GM18873 (cell line): ENCODE data around the gene BIN1.

ENCODE experiments used
- ATAC-seq: cut with Tn5 transposase; IDR thresholded peaks from one replicate; pipeline ENCODE4 v1.9.1; 2021; ENCODE audit warnings: mild to moderate bottlenecking, moderate library complexity, moderate number of reproducible peaks; ENCODE audit not compliant: unreplicated experiment, low FRiP score

The BIN1 gene

DNA sequence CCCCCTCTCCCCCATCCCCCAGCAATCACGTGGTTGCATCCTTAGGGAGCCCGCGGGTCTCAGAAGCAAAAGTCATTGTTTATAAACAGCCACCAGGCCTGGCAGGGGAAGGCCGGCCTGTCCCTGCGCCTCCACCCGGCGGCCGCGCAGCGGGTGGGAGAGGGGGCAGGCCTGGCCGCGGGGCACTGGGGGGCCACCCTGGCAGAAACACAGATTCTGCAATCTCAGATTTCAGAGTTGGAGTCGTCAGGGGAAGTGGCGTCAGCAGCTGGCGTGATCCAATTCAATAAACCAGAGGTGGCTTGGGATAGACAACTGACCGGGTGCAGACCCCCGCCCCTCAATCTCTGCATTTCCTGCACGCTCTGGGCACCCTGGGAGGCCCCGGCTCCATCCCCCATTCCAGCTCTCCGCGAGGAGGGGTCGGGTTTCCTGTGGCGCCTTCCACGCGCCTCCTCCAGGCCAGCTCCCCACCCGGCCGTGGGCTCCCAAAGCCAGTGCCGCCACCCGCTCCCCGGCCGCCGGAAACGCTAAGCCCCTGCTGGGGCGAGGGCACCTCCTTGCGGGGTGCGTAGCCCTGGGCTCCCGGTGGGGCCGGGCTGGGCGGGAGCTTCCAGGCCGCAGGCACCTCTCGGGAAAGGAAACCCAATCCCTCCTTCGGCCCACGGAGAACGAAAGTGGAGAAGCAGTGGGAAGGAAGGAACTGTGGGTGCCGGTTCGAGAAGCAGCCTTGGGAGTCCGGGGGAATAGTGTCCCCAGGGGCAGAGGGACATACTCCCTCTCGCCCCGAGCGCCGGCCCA lies 1.1 kb downstream of the BIN1 start:
- ATAC-seq: no peak

DNA sequence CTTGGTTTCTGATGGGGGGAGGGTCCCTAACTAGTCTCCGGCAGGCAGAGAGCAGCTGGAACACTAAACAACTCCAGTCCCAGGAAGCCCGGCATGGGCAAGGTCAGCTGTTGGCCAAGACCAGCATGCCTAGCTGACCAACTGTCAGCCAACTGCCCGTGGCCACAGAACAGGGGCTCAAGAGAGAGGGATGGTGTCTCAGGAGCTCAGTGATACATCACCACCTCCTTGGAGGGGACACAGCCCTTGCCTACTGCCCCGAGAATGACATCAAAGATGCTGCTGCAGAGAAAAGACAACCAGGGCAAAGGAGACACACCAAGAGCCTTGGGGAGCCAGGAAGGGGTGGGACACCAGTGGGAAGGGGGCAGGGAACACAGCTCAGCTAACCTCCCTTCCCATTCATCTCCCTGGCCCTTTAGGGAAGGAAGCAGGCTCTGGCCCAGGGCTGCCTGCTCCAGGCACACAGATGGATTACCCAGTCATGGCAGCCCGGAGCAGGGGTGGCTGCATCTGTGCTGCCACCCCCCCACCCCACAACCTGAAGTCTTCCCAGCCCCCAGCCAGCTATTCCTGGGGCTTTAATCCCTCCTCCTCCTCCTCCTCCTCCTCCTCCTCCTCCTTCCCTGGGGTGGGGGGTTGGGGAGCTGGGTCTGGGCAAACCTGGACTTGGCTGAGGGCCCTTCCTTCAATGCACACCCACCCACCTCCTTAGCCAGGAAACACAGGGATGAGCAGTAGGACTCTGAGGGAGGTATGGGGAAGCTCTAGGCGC lies 1.9 kb downstream of the BIN1 start:
- ATAC-seq: no peak

DNA sequence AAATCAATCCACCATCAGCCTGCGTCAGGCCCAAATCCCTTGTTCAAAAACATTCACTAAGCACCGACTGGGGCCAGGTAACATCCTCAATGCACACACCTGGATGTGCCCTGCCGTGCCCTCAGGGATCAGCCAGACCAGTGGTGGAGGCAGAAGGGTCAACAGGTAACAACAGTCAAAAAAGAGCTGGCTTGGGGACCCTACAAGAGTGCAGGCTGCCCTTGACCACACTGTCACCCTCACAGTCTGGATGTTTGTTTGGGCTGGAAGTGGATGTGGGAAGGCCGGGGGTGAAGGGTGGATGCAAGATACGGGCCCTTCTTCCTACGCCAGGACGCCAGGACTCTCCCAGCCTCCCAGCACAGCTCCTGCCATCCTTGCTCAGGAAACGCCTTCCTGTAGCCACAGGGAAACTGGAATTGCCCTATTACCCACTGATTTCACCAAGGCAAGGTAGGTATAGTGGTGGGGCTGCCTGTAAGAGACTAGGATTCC lies 2.7 kb downstream of the BIN1 start:
- no peak for ATAC-seq

DNA sequence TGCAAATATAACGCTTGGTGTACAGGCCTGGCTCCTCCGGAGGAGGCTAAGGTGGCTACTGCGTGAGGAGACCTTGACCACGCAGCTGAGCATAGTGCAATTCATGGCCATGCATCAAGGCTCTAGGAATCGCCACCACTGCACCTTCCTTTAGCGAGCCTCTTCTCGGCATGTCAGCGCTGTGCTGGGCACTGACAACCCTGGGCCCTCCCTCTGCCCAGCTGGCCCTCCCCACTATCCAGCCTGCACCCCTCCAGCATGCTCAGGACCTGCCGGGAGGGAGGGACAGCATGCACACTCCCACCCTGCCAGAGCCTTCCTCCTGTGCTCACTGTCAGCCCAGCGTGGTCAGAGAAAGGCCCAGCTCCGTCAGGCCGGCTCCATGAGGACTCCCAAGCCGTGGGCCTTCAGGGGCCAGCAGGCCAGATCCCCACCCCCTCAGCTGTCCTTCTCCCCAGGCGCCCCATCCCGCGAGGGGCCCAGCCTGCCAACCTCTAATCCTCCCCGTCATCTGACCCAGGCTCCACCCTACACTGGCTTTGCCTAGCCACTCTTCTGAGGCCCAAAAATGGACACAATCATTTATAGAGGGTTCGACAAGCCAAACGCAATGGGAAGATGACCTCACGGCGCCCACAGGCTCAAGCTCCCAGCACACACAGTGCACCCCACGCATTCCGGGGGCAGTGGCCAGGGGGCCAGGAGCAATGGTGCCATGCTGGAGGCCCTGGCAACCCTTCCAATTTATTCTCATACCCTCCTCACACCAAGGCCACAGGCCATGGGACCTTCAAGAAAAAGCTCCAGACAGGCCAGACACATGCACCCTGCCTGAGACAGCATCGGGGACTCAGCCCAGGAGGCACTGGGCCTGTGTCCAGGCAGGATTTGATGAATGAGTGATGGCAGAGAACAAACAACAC lies 3.5 kb downstream of the BIN1 start:
- ATAC-seq: no peak

DNA sequence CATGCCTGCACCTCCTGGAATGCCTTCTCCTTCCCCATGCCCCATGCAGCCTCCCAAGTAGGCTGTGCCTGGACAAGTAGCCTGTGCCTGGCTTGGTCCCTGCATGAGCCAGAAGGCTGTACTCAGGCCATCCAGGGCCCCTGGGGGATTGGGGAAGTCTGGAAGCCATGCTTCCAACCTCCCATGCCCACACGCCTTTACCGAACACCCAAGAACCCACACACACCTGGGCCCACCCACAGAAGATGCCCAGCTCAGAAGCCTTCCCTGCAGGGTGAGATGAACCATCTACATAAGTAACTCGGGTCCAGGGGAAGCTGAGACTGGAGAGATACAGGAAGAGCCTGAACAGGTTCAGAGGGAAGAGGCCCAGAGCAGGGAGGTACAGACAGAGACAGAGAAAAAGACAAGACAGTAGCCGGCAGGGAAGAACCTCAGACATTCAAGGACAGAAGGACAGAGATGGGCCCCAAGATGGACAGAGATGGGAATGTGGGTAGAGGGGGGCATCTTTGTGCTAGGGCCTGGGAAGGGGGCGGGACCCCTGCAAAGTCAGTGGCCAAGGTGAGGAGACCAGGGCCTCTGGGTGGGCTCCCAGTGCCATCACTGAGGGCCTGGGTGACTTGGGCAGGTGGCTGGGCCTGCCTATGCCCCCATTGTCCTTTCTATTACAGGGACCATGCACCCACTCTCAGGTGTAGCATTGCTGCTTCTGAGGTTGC lies 4.3 kb downstream of the BIN1 start:
- ATAC-seq: no peak

DNA sequence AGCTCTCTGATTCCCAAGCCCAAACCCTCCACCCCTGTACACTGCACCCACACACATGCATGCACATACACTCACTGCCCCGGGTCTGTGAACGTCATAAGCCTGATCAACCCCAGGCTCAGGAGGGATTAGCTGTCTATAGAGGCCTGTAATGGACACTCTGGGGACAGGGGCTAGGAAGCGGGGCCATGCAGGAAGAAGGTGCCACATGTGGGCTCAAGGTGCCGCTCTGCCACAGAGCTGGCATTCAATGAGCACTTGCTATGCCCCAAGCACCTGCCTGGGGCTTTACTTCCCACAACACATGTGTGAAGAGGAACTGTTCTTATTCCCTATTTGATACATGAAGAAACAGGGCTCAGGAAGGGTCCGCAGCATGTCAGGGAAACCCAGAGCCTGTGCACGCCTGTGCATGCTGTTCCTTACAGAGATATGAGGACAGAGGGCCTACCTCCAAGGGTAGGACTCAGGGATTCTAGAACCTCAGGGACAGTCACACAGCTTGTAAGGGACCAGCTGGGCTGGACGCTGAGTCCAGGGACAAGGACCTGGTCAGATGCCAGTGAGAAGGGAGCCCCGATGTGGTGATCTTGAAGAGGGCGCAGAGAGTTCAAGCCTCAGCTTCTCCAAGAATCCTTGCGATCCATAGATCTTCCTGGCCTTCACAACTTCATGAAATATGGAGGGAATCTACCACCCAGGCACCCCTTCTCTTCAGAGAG lies 5.0 kb downstream of the BIN1 start:
- ATAC-seq: no peak

DNA sequence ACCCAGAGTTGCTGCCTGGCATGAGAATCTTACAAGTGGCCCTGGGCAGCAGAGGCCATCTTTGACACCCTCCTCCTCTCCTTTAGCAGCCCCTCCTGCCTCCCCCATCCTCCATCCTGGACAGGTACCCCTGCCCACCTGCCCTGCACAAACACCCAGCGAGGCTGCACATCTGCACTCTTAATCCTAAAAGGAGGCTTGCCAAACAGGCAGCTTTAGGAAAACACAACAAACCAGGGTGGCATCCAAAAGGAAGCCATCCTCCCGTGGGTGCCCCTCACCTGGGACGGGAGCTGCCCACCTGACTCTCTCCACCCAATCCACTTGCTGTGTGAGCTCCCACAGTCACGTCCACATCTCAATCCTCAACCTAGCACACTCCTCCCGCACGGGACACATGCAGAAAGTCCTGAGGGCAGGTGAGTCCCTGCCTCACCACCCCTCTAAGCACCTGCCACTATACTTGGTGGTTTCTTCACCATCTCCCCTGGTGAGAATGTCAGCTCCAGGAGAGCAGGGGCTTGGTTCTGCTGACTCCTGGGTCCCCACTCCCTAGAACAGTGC lies 5.8 kb downstream of the BIN1 start:
- ATAC-seq: no peak

DNA sequence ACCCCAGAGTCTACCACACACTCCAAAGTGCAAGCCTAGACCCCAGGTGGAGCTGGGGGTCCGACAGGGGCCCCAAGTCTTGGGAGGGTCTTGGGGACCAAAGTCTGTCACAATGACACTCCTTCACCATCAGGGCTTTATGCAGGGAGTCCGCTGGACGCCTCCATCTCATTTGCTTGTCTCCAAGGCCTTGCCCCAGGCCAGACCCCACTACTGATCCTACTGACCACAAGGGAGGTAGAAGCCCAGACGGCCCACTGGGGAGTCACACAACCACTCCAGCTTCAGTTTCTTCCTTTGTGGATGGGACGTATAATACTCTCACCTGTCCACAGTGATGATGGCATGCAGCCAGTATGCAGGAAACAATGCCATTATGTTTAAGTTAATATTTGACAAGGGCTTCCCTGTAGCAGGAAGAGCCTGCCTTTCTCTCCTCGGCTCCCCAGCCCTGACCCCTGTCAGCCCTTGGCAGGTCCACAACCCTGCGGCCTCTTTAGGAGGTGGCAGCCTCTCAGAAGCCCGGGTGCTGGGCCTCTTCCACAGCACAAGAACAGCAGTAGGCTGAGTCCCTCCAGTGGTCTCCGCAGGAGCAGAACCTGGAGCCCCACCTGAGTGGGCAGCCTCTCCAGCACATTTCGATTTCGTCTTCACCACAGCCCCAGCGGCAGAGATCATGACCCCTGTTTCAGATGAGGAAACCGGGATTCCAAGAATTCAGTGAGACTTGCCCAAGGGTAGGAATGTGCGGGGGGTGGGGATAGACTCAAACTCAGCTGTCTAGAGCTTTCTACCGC lies 6.5 kb downstream of the BIN1 start:
- no peak for ATAC-seq

DNA sequence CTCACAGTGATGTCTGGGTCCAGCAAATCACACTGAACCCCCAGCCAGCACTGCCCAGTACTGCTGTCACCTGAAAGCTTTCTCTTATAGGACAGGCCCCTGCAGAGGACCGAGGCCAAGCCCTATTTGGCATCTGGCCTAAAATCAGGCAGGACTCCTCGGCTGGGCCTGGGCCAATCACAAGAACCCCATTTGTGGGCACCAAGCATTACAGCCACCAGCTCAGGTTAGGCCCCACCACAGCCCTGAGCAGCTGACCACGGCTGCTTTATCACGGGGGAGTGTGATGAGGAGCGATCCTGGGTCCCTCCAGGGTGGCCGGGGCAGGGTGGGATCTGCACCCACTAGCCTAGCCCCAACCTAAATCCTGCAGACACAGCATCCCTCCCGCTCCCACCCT lies 8.2 kb downstream of the BIN1 start:
- no peak for ATAC-seq

DNA sequence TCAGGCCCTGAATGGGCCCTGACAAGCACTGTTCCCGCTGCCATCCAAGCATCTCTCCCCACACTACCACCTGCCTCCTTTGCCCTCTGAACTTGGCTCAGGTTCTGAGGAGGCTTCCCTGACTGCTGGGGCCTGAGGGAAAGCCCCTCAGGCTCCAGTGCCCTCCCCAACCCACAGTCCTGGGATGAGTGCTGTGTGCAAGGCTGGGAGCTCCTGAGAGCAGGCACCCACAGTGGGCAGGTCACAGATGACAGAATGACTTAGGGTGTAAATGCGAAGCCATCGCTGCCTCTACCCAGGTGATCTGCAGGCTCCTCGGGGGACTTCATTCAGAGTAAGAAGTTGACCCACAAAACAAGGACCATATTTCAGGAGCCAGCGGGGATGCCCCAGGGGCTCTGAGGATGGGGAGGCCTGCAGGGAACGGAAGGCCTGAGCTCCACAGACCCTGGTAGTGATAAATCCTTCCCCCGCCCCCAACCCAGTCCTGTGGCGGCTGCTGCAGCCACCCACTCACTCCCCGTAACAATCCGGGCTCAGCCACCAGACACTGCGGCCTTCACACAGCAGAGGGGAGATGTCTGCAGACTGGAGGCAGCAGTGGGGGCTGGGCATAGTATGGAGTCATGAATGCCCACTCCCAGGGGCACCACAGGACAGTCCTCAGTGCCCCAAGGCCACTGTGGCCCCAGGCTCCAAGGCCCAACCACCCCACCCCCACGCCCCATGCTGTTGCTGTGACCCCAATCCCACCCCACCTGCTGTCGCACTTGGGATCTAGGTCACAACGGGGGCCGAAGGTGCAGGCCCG lies 8.9 kb downstream of the BIN1 start:
- ATAC-seq: no peak

DNA sequence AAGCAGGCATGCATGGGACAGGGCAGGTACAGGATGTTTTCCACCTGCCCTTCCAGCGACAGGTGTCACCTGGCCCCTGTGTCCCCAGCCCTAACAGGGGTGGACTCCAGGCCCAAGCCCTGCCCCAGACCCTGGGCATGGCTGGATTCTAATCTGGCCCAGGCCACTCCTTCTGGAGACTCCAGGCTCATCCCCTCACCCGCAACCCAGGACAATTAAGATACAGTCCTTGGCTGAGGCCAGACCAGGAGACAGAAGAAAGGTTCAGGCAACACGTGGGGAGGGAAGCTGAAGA lies 9.5 kb downstream of the BIN1 start:
- no peak for ATAC-seq

DNA sequence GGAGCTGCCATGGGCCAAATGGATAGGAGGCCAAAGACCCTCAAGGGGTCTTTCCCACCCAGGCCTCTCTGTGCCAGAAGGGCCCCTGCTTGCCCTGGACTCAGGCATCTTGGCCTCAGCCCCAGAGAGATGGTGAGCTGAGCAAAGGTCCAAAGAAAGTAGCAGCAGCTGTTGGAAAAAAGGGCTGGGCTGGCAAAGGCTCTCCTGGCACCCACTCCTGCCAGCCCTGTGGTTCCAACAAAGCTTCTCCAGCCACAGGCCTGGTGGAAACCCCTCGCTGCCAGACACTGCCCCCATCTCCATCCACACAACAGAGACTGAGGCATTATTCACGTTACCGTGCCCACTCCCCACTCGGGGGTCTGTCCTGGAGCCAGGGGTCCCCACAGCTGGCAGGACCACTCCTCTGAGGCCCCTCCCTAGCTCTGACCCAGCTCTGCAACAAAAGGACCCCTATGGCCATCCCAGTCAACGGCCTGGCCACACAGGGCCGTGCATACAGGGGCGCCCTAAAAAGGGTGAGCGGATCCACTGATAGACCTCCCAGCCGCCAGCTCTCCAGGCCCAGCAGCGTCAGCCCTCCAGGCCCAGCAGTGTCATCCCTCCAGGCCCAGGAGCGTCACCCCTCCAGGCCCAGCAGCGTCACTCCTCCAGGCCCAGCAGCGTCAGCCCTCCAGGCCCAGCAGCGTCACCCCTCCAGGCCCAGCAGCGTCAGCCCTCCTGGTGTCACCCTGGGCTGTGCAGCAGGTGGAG lies 10.1 kb downstream of the BIN1 start:
- ATAC-seq: no peak

DNA sequence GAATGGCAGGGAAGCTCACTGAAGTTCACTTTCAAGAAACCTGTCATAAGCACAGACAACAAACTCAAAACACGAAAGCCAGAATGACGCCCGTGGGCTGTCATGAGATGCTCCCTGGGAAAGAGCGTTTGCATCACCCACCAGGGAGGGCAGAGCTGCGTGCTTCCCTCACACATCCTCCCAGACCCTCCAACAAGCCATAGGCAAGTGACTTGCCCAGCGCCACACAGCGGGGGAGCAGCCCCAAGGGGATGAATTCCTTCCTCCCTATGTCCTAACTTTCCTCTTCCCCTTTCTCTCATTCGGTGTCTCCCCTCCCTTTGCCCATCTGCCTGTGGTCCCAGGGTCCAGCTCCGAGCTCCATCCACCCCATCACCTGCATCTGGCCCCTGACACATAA lies 10.7 kb downstream of the BIN1 start:
- no peak for ATAC-seq

DNA sequence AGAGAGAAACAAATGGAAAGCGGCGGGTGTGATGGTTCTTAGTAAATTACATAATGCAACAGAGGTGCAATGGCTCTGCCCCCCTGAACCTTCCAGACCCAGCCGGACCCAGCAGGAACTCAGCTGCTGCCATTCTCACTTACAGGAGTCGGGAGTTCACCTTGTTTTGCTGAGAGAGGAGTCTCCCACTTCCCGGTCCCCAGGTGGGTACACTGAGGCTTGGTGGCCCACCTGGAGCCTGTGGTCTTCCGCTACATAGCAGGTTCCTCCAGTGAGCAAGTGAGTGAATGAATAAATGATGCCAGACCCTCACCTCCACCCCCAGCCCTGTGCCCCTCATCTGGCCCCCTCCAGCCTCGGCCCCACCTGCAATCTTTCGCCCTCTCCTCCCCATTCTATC lies 11.2 kb downstream of the BIN1 start:
- ATAC-seq: no peak

DNA sequence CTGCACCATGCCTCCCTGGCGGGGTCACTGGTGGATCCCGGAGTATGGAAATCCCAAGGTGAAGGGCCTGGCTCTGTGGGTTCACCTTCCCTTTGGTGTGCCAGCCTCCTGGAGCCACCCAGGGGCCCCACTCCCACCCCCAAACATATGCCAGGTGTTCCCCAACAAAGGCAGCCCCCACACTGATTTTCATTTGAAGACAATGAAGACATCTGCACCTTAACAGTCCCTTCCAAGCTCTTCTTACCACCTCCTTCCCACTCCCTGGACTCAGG lies 11.7 kb downstream of the BIN1 start:
- no peak for ATAC-seq

DNA sequence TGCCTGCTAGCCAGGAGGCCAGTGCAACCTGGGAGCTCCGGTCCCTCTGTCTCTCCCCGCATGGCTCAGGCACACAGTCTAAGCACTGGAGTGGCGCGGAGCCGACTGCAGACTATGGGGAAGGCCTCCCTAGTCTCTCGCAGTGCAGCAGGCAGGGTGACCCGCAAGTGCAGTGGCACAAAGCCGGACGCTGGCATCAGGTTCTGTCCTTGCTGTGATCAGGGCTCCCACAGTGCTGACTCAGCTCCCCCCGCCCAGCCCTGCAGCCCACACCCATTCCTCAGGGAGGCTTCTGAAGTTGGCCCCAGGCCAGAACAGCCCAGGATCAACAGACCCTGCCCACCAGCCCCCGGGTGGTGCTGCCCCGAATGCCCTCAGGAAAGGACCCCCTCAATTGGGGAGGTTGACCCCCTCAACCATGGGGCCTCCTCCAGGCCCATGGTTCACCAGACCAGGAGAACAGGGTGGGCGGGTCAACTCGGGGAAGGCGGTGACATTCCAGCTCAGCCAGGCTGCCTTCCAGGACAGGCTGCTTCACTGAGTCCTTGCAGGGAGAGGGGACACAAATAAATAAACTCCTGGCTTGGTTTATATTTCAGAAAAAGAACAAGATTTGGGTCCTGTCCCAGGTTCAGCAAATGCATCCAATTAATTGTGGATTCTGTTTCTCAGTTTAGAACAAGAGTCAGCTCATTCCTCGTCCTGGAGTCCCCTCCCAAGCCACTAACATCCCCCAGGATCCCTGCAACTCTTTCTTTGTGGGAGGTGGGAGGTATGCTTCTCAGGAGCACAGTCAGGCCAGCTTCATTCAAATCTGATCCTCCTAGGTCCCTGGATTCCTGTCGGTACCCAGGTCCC lies 12.2 kb downstream of the BIN1 start:
- no peak for ATAC-seq
